ENCODE measurements around the gene JAG1.

- TF ChIP-seq CTCF (IDR thresholded peaks at IDR 0.05), result no peak
- no peak for TF ChIP-seq POLR2A (IDR thresholded peaks at IDR 0.05)
- TF ChIP-seq POLR2AphosphoS5 (IDR thresholded peaks at IDR 0.05), result no peak
These were observed 46.1 kb upstream of the JAG1 start for GRCh38 chr20:10719740-10720385.
